Tibial artery (tissue), 4 donors: ENCODE data around the gene PSMB3.
"Not testable (repeated sequence)": the region's sequence is repeated elsewhere in the genome, so short reads cannot be mapped to it uniquely, and the experiment has no call there.

Experiments used
- DNase-seq, 2 donors: peaks; one replicate each; pipeline ENCODE4 v3.0.0-alpha.2; 2019
- H3K27ac ChIP-seq, 2 donors: fragments of 200-600 bp; sonication (generic) in 1 of 2; 1 replicate in 1 of 2; 2 replicates in 1 of 2; pipeline ENCODE4 v1.5.1; 2018 to 2019; ENCODE audit warnings: mild to moderate bottlenecking in 1 of 2
- H3K27me3 ChIP-seq, 2 donors: fragments of 200-600 bp; sonication (generic) in 1 of 2; one replicate each; pipeline versions ENCODE4 v1.5.1 to v1.6.0; 2016 to 2019
- H3K36me3 ChIP-seq, 3 donors: fragments of 200-600 bp; sonication (generic) in 2 of 3; one replicate each; pipeline ENCODE4 v1.5.1; 2016 to 2019; ENCODE audit warnings: mild to moderate bottlenecking in 2 of 3
- H3K4me1 ChIP-seq, 4 donors: fragments of 200-600 bp; sonication (generic) in 2 of 4; 1 replicate in 3 of 4; 2 replicates in 1 of 4; pipeline ENCODE4 v1.5.1; 2016 to 2019
- H3K4me3 ChIP-seq, 2 donors: fragments of 200-600 bp; sonication (generic) in 1 of 2; 1 replicate in 1 of 2; 2 replicates in 1 of 2; pipeline ENCODE4 v1.5.1; 2018 to 2019; ENCODE audit warnings: mild to moderate bottlenecking in 2 of 2
- H3K9me3 ChIP-seq, 3 donors: fragments of 200-600 bp; sonication (generic) in 1 of 3; one replicate each; pipeline ENCODE4 v1.5.1; 2016 to 2019
- CTCF ChIP-seq, 2 experiments: fragments of 200-600 bp in 1 of 2; fragments of 450-650 bp in 1 of 2; IDR thresholded peaks; one replicate each; pipeline ENCODE4 v1.5.1; 2017 to 2019; ENCODE audit warnings: antibody characterized with exemption in 2 of 2, mild to moderate bottlenecking in 1 of 2, moderate library complexity in 1 of 2
- intact Hi-C: fragments of 100-400 bp; cut with DNase I; formaldehyde crosslinking; loops from one replicate; pipeline ENCODE4 v1.15.0; 2023; ENCODE audit warnings: low total_unique reads

PSMB3 gene

GRCh38 chr17:38786372-38786771, 33.8 kb downstream of the PSMB3 start:
- Histone ChIP-seq H3K36me3 (peaks cover 50 to 56% (median 56%) of the 10 kb centered on the region in 3 donors), H3K27me3 (no peaks in the 10 kb centered on the region), H3K4me1 (peaks cover 0 to 27% (median 10%) of the 10 kb centered on the region in 4 donors), H3K9me3 (no peaks in the 10 kb centered on the region), H3K4me3 (no peak overlapping the region), H3K27ac (no peak overlapping the region)
- no peak for DNase-seq
- intact Hi-C loops = no loop called here
- TF ChIP-seq CTCF (IDR thresholded peaks at IDR 0.05) = no peak

GRCh38 chr17:38787999-38788398, 35.5 kb downstream of the PSMB3 start:
- H3K27me3 ChIP-seq, H3K4me3 ChIP-seq, H3K27ac ChIP-seq, H3K9me3 ChIP-seq, intact Hi-C loops, DNase-seq: not testable (repeated sequence)
- H3K36me3 ChIP-seq = peaks cover 38 to 51% (median 40%) of the 10 kb centered on the region in 3 donors
- H3K4me1 ChIP-seq = peaks cover 0 to 27% (median 12%) of the 10 kb centered on the region in 4 donors

- H3K36me3 ChIP-seq = peaks cover 28 to 39% (median 28%) of the 10 kb centered on the region in 3 donors
- DNase-seq = no peak
- no peak overlapping the region for H3K4me3 ChIP-seq
- no peak overlapping the region for H3K27ac ChIP-seq
- H3K9me3 ChIP-seq = no peaks in the 10 kb centered on the region
- intact Hi-C loops = no loop called here
- no peaks in the 10 kb centered on the region for H3K27me3 ChIP-seq
- H3K4me1 ChIP-seq = peaks cover 0 to 27% (median 12%) of the 10 kb centered on the region in 4 donors
- no peak for TF ChIP-seq CTCF (IDR thresholded peaks at IDR 0.05)
Measured at GRCh38 chr17:38789185-38789584, 36.6 kb downstream of the PSMB3 start.

GRCh38 chr17:38790148-38790707, 37.7 kb downstream of the PSMB3 start:
- Histone ChIP-seq H3K27ac (peak overlapping the region in 1 of 2 donors; percentile 15), H3K4me1 (peaks cover 0 to 30% (median 12%) of the 10 kb centered on the region in 4 donors), H3K36me3 (peaks cover 18 to 30% (median 19%) of the 10 kb centered on the region in 3 donors)
- H3K4me3 ChIP-seq, DNase-seq, intact Hi-C loops, H3K9me3 ChIP-seq, H3K27me3 ChIP-seq: not testable (repeated sequence)

- Histone ChIP-seq H3K4me3 (no peak overlapping the region), H3K4me1 (peaks cover 0 to 39% (median 17%) of the 10 kb centered on the region in 4 donors), H3K27ac (no peak overlapping the region), H3K9me3 (no peaks in the 10 kb centered on the region), H3K36me3 (peaks cover 9 to 29% (median 10%) of the 10 kb centered on the region in 3 donors), H3K27me3 (no peaks in the 10 kb centered on the region)
- no peak for TF ChIP-seq CTCF (IDR thresholded peaks at IDR 0.05)
- intact Hi-C loops = no loop called here
- DNase-seq = no peak
Measured at GRCh38 chr17:38791162-38791561, 38.6 kb downstream of the PSMB3 start.

- Histone ChIP-seq H3K9me3 (no peaks in the 10 kb centered on the region), H3K4me1 (peaks cover 0 to 57% (median 38%) of the 10 kb centered on the region in 4 donors), H3K4me3 (no peak overlapping the region), H3K27ac (no peak overlapping the region), H3K36me3 (peaks cover 0 to 23% (median 4%) of the 10 kb centered on the region in 3 donors), H3K27me3 (no peaks in the 10 kb centered on the region)
- TF ChIP-seq CTCF (IDR thresholded peaks at IDR 0.05) = no peak
- intact Hi-C loops = no loop called here
- no peak for DNase-seq
Measured at GRCh38 chr17:38794221-38794620, 41.7 kb downstream of the PSMB3 start.
